HepG2 (cell line): ENCODE results near the gene LMAN1L. TPM values are rescaled to one million over a fixed set of nuclear protein-coding genes. Genes with fewer than 3 reads are reported as not detected.

Source experiments
- BATF2 ChIP-seq: sonication (generic); formaldehyde crosslinking; IDR thresholded peaks from 2 replicates; pipeline ENCODE4 v1.8.0; 2022; ENCODE audit warnings: mild to moderate bottlenecking, missing genetic modification reagents, moderate library complexity
- CEBPG ChIP-seq: IDR thresholded peaks from 2 replicates; pipeline ENCODE4 v1.6.1; 2016
- CREB3 ChIP-seq: sonication (generic); formaldehyde crosslinking; IDR thresholded peaks from 2 replicates; pipeline ENCODE4 v1.5.0; 2020; ENCODE audit warnings: missing genetic modification reagents
- HMGXB4 ChIP-seq, 2 experiments: sonication (generic) in 1 of 2; formaldehyde crosslinking in 1 of 2; IDR thresholded peaks; 2 replicates each; pipeline versions ENCODE4 v1.4.0 to v1.6.1; 2018 to 2020; ENCODE audit warnings: missing genetic modification reagents in 2 of 2, borderline replicate concordance in 1 of 2, low read depth in 1 of 2, mild to moderate bottlenecking in 1 of 2, missing biosample characterization in 1 of 2
- LCORL ChIP-seq, 2 experiments: fragments of 450-650 bp in 1 of 2; sonication (generic) in 1 of 2; formaldehyde crosslinking in 1 of 2; IDR thresholded peaks; 2 replicates each; pipeline versions ENCODE4 v1.5.0 to v1.6.1; 2017 to 2020; ENCODE audit warnings: antibody characterized with exemption in 1 of 2, missing genetic modification reagents in 1 of 2
- NFIB ChIP-seq: sonication (generic); formaldehyde crosslinking; IDR thresholded peaks from 2 replicates; pipeline ENCODE4 v1.9.0; 2021; ENCODE audit warnings: missing genetic modification reagents, mild to moderate bottlenecking, borderline replicate concordance
- NR0B2 ChIP-seq: sonication (generic); formaldehyde crosslinking; IDR thresholded peaks from 2 replicates; pipeline ENCODE4 v1.4.0; 2020; ENCODE audit warnings: mild to moderate bottlenecking, missing genetic modification reagents
- PAF1 ChIP-seq: IDR thresholded peaks from 2 replicates; pipeline ENCODE4 v1.6.1; 2016; ENCODE audit warnings: missing genetic modification reagents, missing compliant biosample characterization
- SALL1 ChIP-seq: sonication (generic); formaldehyde crosslinking; IDR thresholded peaks from 2 replicates; pipeline ENCODE4 v1.8.0; 2022; ENCODE audit warnings: mild to moderate bottlenecking, missing genetic modification reagents
- SP4 ChIP-seq: sonication (generic); formaldehyde crosslinking; IDR thresholded peaks from 2 replicates; pipeline ENCODE4 v1.8.1; 2023; ENCODE audit warnings: mild to moderate bottlenecking, missing genetic modification reagents
- YEATS4 ChIP-seq: sonication (generic); formaldehyde crosslinking; IDR thresholded peaks from 2 replicates; pipeline ENCODE4 v1.4.0; 2020; ENCODE audit warnings: missing genetic modification reagents, borderline replicate concordance
- ZFP36L2 ChIP-seq: sonication (generic); formaldehyde crosslinking; IDR thresholded peaks from 2 replicates; pipeline ENCODE4 v1.4.0; 2020; ENCODE audit warnings: missing genetic modification reagents
- ZNF10 ChIP-seq: sonication (generic); formaldehyde crosslinking; IDR thresholded peaks from 2 replicates; pipeline ENCODE4 v1.4.0; 2020; ENCODE audit warnings: mild to moderate bottlenecking, low read depth, missing genetic modification reagents, borderline replicate concordance
- ZNF326 ChIP-seq: sonication (generic); formaldehyde crosslinking; IDR thresholded peaks from 2 replicates; pipeline ENCODE4 v1.4.0; 2020; ENCODE audit warnings: missing genetic modification reagents, borderline replicate concordance
- ZNF430 ChIP-seq: sonication (generic); formaldehyde crosslinking; IDR thresholded peaks from 2 replicates; pipeline ENCODE4 v1.9.0; 2021; ENCODE audit warnings: mild to moderate bottlenecking, missing genetic modification reagents
- ZNF546 ChIP-seq: sonication (generic); formaldehyde crosslinking; conservative IDR thresholded peaks from 2 replicates; pipeline ENCODE4 v1.8.1; 2023; ENCODE audit warnings: mild to moderate bottlenecking, missing genetic modification reagents
- ZNF563 ChIP-seq: sonication (generic); formaldehyde crosslinking; IDR thresholded peaks from 2 replicates; pipeline ENCODE4 v1.8.0; 2022; ENCODE audit warnings: mild to moderate bottlenecking, moderate library complexity, missing genetic modification reagents
- ZNF770 ChIP-seq: sonication (generic); formaldehyde crosslinking; IDR thresholded peaks from 2 replicates; pipeline ENCODE4 v1.5.0; 2020; ENCODE audit warnings: mild to moderate bottlenecking, missing genetic modification reagents
- polyA plus RNA-seq, 8 experiments: library from polyadenylated mRNA; depleted of rRNA in 3 of 8; stranded (reverse) in 7 of 8; unstranded in 1 of 8; fragments of >200 nt; fragmentation: Illumina TruSeq in 4 of 8; extraction: Trizol in 4 of 8; gene quantifications; 2 replicates each; pipeline versions ENCODE4 v1.2.1 to v1.2.3, GENCODE V29; 2011 to 2016; ENCODE audit warnings: low read depth in 4 of 8, missing spikeins in 1 of 8, mixed read lengths in 1 of 8; ENCODE audit not compliant: insufficient read depth in 1 of 8
- total RNA-seq, 5 experiments: library from RNA; depleted of rRNA; stranded (reverse); fragments of >200 nt; fragmentation: Illumina TruSeq; extraction: Trizol; gene quantifications; 2 replicates each; pipeline ENCODE4 v1.2.3, GENCODE V29; 2016; ENCODE audit warnings: low read depth in 1 of 5

LMAN1L gene
- total and polyA plus RNA-seq, 2 of the 13 experiments (the other 11 are each of a cell fraction or from before 2014, with no cell fraction given) = not detected

- TF ChIP-seq CREB3 (CRISPR knock-in tag) (no peak), ZNF770 (CRISPR knock-in tag) (peak; percentile 99), ZNF546 (0 out of 2 replicates have a peak, but pooled peaks have one; percentile 0), ZNF326 (no peak), ZNF10 (no peak), ZNF430 (no peak), SP4 (CRISPR knock-in tag) (no peak), NFIB (no peak), ZFP36L2 (CRISPR knock-in tag) (no peak), CEBPG (CRISPR knock-in tag) (peak; percentile 13; the same call in 1 of the 2 replicates), SALL1 (0 out of 2 replicates have a peak, but pooled peaks have one; percentile 44), HMGXB4 (CRISPR knock-in tag; IDR thresholded peaks at IDR 0.05; ENCODE audit: borderline replicate concordance in 1 of 2, low read depth in 1 of 2) (0 out of 4 replicates have a peak, but pooled peaks of 1 of the 2 experiments have one; percentile 12), YEATS4 (CRISPR knock-in tag) (0 out of 2 replicates have a peak, but pooled peaks have one; percentile 5), PAF1 (no peak), BATF2 (no peak), NR0B2 (CRISPR knock-in tag) (no peak), LCORL (IDR thresholded peaks at IDR 0.05) (no peak), LCORL (CRISPR knock-in tag; IDR thresholded peaks at IDR 0.05) (0 out of 2 replicates have a peak, but pooled peaks have one; percentile 11), ZNF563 (CRISPR knock-in tag) (no peak)
Measured at GRCh38 chr15:74873756-74874424, 61.3 kb downstream of the LMAN1L start (continued).
